Measurements from ENCODE around the gene SCYL2. TPM values are rescaled to one million over a fixed set of nuclear protein-coding genes. Genes with fewer than 3 reads are reported as not detected.

The SCYL2 gene
- total RNA-seq, 2 experiments from 2014 or later, result 37.5 to 40.8 TPM

DNA sequence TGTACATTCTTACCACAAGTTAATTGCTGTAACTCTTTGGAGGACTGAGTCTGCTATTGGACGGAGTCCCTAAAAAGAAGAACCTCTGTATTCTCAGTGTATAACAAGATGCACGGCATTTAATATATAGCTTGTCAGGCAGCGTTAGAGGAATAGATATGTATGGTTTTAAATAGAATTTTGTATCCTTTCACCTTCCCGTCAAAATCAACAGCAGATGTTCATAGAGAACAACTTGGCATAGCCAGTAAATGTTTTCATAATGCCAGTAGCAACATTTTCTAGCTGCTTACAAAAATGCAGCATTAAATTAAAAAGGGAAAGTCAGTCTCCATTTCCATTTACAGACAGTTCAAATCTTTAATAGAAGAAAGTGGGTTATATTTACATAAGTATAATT is 6.8 kb downstream of the SCYL2 start:
- POLR2A ChIA-PET, result no interaction called here
- no peak overlapping the region for H3K27ac ChIP-seq (ENCODE audit: low read depth in 1 of 2, low read length in 2 of 2)
- CTCF ChIA-PET, result no interaction called here
- intact Hi-C loops (cut with DNase I, micrococcal nuclease), result no loop called here
- DNase-seq (no peak), ATAC-seq (ENCODE audit: poor library complexity) (no peak)
- Mint-ChIP-seq H3K4me3 (no peak overlapping the region), H3K9me3 (no peaks in the 10 kb centered on the region), H3K27me3 (no peaks in the 10 kb centered on the region), H3K36me3 (ENCODE audit: low read depth) (no peaks in the 10 kb centered on the region), H3K27ac (no peak overlapping the region), H3K4me1 (ENCODE audit: low read depth) (peaks cover 60% of the 10 kb centered on the region)
- H3K27me3 ChIP-seq (ENCODE audit: control insufficient read depth in 1 of 2, insufficient read depth in 2 of 2, low read length in 2 of 2), result no peaks in the 10 kb centered on the region
- H3K36me3 ChIP-seq (ENCODE audit: insufficient read depth, low read length), result no peaks in the 10 kb centered on the region
- H3K4me3 ChIP-seq (ENCODE audit: low read length), result no peak overlapping the region
- no peaks in the 10 kb centered on the region for H3K9me3 ChIP-seq (ENCODE audit: control insufficient read depth in 1 of 2, insufficient read depth in 1 of 2, low read length in 2 of 2)
- H3K4me1 ChIP-seq (ENCODE audit: insufficient read depth, low read length), result peaks cover 4% of the 10 kb centered on the region
- TF ChIP-seq, protein P1, sequence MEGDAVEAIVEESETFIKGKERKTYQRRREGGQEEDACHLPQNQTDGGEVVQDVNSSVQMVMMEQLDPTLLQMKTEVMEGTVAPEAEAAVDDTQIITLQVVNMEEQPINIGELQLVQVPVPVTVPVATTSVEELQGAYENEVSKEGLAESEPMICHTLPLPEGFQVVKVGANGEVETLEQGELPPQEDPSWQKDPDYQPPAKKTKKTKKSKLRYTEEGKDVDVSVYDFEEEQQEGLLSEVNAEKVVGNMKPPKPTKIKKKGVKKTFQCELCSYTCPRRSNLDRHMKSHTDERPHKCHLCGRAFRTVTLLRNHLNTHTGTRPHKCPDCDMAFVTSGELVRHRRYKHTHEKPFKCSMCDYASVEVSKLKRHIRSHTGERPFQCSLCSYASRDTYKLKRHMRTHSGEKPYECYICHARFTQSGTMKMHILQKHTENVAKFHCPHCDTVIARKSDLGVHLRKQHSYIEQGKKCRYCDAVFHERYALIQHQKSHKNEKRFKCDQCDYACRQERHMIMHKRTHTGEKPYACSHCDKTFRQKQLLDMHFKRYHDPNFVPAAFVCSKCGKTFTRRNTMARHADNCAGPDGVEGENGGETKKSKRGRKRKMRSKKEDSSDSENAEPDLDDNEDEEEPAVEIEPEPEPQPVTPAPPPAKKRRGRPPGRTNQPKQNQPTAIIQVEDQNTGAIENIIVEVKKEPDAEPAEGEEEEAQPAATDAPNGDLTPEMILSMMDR (IDR thresholded peaks at IDR 0.05), result no peak

DNA sequence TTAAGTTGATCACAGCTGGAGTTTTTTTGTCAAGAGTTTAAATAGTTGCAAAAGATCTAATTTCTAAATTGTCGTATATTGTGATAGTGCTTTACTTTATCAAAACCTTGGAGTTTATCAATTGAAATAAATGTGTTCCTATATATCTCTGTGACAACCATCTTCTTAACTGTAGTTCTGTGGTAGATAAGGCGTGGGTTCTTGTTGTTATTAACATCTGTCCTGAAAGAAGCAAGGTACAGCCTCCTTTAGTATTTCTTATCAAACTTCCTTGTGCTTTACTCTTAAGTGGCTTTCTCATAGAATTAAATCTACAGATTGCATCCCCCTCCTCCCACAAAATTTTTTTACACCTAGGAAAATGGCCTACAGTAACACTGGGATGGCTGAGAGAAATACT is 7.3 kb downstream of the SCYL2 start:
- H3K9me3 Mint-ChIP-seq, result no peaks in the 10 kb centered on the region
- H3K9me3 ChIP-seq (ENCODE audit: control insufficient read depth in 1 of 2, insufficient read depth in 1 of 2, low read length in 2 of 2), result no peaks in the 10 kb centered on the region
- no peak overlapping the region for H3K4me3 Mint-ChIP-seq
- H3K4me3 ChIP-seq (ENCODE audit: low read length), result no peak overlapping the region
- H3K27ac Mint-ChIP-seq, result no peak overlapping the region
- H3K27me3 Mint-ChIP-seq, result no peaks in the 10 kb centered on the region
- peaks cover 60% of the 10 kb centered on the region for H3K4me1 Mint-ChIP-seq (ENCODE audit: low read depth)
- no peaks in the 10 kb centered on the region for H3K27me3 ChIP-seq (ENCODE audit: control insufficient read depth in 1 of 2, insufficient read depth in 2 of 2, low read length in 2 of 2)
- no peaks in the 10 kb centered on the region for H3K4me1 ChIP-seq (ENCODE audit: insufficient read depth, low read length)
- no peaks in the 10 kb centered on the region for H3K36me3 ChIP-seq (ENCODE audit: insufficient read depth, low read length)
- ATAC-seq (ENCODE audit: poor library complexity) (no peak), DNase-seq (no peak)
- ChIA-PET POLR2A (interaction anchor here (1.2 kb wide), 1 partner anchor 7 kb away, joined by 6 read pairs; the partner anchor contains the start of genes DEPDC4 and SCYL2), CTCF (no interaction called here)
- no peak overlapping the region for H3K27ac ChIP-seq (ENCODE audit: low read depth in 1 of 2, low read length in 2 of 2)
- TF ChIP-seq, protein P1 (IDR thresholded peaks at IDR 0.05), result no peak
- no peaks in the 10 kb centered on the region for H3K36me3 Mint-ChIP-seq (ENCODE audit: low read depth)
- intact Hi-C loops (cut with DNase I, micrococcal nuclease), result no loop called here

DNA sequence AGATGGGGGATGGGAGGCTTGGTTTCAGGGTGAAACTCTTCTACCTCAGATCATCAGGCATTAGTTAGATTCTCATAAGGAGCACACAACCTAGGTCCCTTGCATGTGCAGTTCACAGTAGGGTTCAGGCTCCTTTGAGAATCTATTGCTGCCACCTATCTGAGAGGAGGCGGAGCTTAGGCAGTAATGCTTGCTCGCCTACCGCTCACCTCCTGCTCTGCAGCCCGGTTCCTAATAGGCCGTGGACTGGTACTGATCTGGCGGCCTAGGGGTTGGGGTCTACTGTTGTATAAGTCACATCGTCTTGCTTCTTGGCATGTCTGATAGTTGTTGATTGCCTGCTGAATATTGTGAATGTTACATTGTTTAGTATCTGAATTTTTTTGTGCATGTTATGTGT is 12.2 kb downstream of the SCYL2 start:
- Histone ChIP-seq H3K4me1 (ENCODE audit: insufficient read depth, low read length) (no peaks in the 10 kb centered on the region), H3K27me3 (ENCODE audit: control insufficient read depth in 1 of 2, insufficient read depth in 2 of 2, low read length in 2 of 2) (no peaks in the 10 kb centered on the region), H3K27ac (ENCODE audit: low read depth in 1 of 2, low read length in 2 of 2) (no peak overlapping the region), H3K4me3 (ENCODE audit: low read length) (no peak overlapping the region), H3K36me3 (ENCODE audit: insufficient read depth, low read length) (peaks cover 9% of the 10 kb centered on the region), H3K9me3 (ENCODE audit: control insufficient read depth in 1 of 2, insufficient read depth in 1 of 2, low read length in 2 of 2) (no peaks in the 10 kb centered on the region)
- no peak overlapping the region for H3K27ac Mint-ChIP-seq
- CTCF ChIA-PET, result no interaction called here
- H3K27me3 Mint-ChIP-seq, result no peaks in the 10 kb centered on the region
- ATAC-seq (ENCODE audit: poor library complexity) (no peak), DNase-seq (no peak)
- no peak overlapping the region for H3K4me3 Mint-ChIP-seq
- no peaks in the 10 kb centered on the region for H3K9me3 Mint-ChIP-seq
- peaks cover 39% of the 10 kb centered on the region for H3K4me1 Mint-ChIP-seq (ENCODE audit: low read depth)
- peaks cover 18% of the 10 kb centered on the region for H3K36me3 Mint-ChIP-seq (ENCODE audit: low read depth)
- POLR2A ChIA-PET, result no interaction called here
- TF ChIP-seq, protein P1 (IDR thresholded peaks at IDR 0.05), result no peak
- intact Hi-C loops (cut with DNase I, micrococcal nuclease), result no loop called here

All from CD4-positive, alpha-beta T cell (primary cell).